GM12873 (cell line): ENCODE measurements around the gene GUCY1A1.

Experiments
- TF ChIP-seq, protein P1 (sequence below): IDR thresholded peaks from 2 replicates; pipeline ENCODE4 v1.5.1; 2012; ENCODE audit warnings: low read depth, mild to moderate bottlenecking, moderate library complexity, low read length, control low read depth; ENCODE audit not compliant: insufficient read depth; ENCODE audit errors: missing control alignments

Gene GUCY1A1

DNA sequence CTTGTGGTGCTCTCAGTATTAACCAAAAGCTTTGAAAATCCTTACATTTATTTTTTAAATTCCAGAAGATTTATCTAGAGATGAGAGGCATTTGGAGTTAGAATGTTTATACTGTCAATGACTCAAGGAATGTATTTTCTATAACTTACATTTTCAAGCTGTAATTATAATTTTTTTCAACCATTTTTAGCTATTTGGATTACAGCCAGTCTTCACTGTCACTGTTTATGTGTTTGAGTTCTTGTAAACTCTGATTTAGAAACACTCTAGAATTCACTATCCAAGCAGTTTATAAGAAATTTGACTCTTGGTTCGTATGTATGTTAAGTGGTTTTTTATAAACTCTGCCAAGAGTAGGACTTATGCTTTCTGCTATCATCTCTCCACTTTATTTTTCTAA, 36.7 kb upstream of the GUCY1A1 start:
- TF ChIP-seq, protein P1, sequence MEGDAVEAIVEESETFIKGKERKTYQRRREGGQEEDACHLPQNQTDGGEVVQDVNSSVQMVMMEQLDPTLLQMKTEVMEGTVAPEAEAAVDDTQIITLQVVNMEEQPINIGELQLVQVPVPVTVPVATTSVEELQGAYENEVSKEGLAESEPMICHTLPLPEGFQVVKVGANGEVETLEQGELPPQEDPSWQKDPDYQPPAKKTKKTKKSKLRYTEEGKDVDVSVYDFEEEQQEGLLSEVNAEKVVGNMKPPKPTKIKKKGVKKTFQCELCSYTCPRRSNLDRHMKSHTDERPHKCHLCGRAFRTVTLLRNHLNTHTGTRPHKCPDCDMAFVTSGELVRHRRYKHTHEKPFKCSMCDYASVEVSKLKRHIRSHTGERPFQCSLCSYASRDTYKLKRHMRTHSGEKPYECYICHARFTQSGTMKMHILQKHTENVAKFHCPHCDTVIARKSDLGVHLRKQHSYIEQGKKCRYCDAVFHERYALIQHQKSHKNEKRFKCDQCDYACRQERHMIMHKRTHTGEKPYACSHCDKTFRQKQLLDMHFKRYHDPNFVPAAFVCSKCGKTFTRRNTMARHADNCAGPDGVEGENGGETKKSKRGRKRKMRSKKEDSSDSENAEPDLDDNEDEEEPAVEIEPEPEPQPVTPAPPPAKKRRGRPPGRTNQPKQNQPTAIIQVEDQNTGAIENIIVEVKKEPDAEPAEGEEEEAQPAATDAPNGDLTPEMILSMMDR = no peak

DNA sequence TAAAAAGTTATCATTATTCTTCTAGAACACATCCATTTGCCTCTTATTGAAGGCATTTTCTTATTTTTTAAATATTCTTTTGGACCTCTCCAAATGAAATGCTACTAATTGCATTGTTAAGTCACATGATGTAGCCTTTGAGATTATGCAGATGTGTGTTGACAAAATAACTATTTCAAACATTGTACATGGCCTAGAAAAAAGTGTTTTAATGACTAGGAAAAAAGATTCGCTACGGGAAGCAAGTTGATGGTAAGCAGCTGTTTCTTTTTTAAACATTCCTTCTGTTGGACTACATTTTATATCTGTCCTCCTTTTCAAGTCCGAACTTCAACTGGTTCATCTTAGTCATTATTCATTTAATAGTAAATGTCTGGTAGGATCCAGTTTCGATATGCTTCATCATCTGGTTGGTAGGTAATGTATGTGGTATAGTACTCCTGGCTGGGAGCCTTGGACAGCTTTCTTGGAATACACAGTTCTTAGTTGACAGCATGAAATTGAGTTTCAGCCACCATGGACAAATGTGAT, 34.3 kb upstream of the GUCY1A1 start:
- TF ChIP-seq, protein P1 = no peak

DNA sequence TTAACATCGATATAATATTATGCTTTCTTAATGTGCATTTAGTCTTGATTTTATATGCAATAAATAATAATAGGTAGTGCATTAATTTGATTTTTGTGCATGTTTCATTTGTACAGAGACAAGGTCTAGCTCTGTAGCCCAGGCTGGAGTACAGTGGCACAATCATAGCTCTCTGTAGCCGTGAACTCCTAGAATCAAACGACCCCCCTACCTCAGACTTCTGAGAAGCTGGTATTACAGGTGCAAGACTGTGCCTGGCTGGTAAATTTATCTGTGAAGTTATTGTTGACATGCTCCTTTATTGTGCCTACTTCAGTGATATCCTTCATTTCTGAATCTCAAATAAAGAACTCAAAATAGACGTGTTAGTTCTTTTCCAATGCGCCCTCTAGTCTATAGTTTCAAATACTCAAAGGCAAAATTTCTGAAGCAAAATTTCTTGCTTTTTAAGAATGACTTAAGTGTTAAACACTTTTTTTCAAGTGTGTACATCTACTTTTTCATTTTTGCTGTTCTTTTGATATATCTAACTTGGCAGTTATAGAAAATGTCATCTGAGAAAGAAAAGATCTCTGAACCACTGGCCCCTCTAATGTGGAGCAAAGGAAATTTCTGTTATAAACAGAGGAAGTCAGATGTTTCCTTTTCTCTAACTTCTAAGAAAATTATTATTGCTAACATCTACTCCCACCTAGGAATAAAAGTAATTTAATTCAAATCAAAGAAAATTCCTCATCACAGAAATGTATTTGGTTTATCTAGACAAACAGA, 28.3 kb upstream of the GUCY1A1 start:
- TF ChIP-seq, protein P1 = no peak

DNA sequence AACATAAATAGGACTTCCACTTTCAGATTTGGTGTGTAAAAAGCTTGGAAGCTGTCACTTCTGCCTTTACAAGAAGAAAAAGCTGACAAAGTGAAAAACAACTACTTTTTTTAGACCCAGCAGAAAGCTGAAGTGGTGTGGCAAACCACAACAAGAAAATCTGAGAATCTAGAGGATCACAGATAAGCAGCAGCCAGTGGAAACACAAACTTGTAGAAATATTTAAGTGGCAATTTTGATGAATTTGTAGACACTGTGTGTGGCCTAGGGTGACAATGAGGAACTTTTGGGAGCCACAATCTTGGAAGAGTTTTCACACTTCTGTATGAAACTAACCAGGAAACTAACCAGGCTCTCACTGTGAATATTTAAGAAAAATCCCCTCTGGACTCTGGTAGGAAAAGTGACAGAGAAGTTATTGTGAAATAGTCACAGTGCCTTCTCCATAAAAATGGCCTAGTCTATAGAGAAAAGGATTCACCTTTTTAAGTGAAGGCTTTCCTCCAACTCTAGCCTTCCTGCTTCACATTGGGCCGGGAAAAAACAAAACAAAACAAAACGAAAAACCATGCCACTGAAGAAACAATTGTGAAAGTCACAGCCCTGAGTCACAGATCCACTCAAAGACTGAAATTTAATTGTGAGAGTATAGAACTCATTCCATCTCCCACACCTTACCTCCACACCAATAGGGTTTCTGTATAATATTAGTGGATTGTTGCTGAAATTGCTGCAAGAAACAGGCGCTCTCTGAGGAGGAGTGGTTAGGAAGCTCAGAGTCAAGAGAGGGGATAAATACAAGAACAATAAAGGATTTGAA, 26.7 kb upstream of the GUCY1A1 start:
- TF ChIP-seq, protein P1 = no peak

DNA sequence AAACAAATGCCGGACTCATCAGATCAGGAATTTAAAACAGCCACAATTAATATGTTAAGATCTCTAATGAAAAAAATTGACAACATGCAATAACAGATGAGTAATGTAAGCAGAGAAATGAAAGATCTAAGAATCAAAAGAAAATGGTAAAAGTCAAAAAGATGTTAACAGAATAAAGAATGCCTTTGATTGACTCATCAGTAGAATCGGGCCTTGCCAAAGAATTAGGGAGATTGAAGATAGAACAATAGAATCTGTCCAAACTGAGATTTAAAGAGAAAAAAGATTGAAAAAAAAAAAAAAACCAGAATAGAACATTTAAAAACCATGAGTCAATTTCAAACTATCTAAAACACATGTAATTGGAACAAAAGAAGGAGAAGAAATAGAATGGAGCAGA, 25.9 kb upstream of the GUCY1A1 start:
- TF ChIP-seq, protein P1 = no peak

DNA sequence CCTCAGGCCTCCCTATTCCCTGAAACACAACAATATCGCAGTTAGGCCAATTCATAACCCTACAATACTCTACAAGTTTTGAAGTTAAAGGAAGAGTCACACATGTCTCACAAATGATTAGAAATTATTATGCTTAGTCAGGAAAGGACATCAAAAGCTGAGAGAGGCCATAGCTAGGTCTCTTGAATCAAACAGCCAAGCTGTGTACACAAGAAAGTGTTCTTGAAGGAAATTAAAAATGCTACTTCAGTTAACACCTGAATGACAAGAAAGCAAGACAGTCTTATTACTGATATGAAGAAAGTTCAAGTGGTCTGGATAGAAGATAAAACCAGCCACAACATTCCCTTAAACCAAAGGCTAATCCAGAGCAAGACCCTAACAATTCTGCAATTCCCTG, 23.6 kb upstream of the GUCY1A1 start:
- TF ChIP-seq, protein P1 = no peak

DNA sequence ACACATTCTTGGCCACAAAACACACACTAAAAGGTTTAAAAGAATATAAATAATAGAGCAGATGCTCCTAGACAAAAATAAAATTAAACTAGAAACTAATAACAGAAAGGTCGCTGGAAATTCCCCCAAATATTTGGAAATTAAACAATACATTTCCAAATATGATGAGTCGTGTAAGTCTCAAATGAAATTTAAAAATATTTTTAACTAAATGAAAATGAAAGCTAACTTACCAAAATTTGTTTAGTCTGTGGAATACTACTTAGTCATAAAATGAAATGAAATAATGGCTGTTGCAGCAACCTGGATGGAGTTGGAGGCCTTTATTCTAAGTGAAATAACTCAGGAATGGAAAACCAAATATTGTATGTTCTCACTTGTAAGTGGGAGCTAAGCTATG, 20.6 kb upstream of the GUCY1A1 start:
- TF ChIP-seq, protein P1 = no peak
